GM23248 (cell line): ENCODE data around the gene KREMEN1. TPM values are rescaled to one million over a fixed set of nuclear protein-coding genes. Genes with fewer than 3 reads are reported as not detected.

Experiments
- DNase-seq: peaks from one replicate; pipeline ENCODE4 v3.0.0-alpha.2; 2015
- H2AFZ ChIP-seq: fragments of 200-600 bp; sonication (generic); 2 replicates; pipeline ENCODE4 v1.6.1; 2016; ENCODE audit warnings: antibody characterized with exemption
- H3F3A ChIP-seq: fragments of 200-600 bp; sonication (generic); 2 replicates; pipeline ENCODE4 v1.6.1; 2016; ENCODE audit warnings: mild to moderate bottlenecking, antibody characterized with exemption, mixed run types; ENCODE audit not compliant: insufficient read depth
- H3K27ac ChIP-seq: fragments of 200-600 bp; sonication (generic); 2 replicates; pipeline ENCODE4 v1.5.1; 2016; ENCODE audit warnings: mild to moderate bottlenecking
- H3K27me3 ChIP-seq: fragments of 200-600 bp; sonication (generic); replicated peaks from 2 replicates; pipeline ENCODE4 v1.6.1; 2016; ENCODE audit warnings: mild to moderate bottlenecking; ENCODE audit not compliant: insufficient read depth
- H3K36me3 ChIP-seq: fragments of 200-600 bp; sonication (generic); 2 replicates; pipeline ENCODE4 v1.6.1; 2016; ENCODE audit warnings: low read depth, mild to moderate bottlenecking
- H3K4me1 ChIP-seq: fragments of 200-600 bp; sonication (generic); 2 replicates; pipeline ENCODE4 v1.6.1; 2016; ENCODE audit warnings: mild to moderate bottlenecking; ENCODE audit not compliant: insufficient read depth
- H3K4me2 ChIP-seq: fragments of 200-600 bp; sonication (generic); one replicate; pipeline ENCODE4 v1.6.1; 2016; ENCODE audit warnings: mild to moderate bottlenecking; ENCODE audit not compliant: unreplicated experiment
- H3K4me3 ChIP-seq: fragments of 200-600 bp; sonication (generic); 2 replicates; pipeline ENCODE4 v1.5.1; 2016; ENCODE audit warnings: mild to moderate bottlenecking
- H3K79me2 ChIP-seq: fragments of 200-600 bp; sonication (generic); 2 replicates; pipeline ENCODE4 v1.6.1; 2016; ENCODE audit warnings: mild to moderate bottlenecking; ENCODE audit not compliant: insufficient read depth
- H3K9ac ChIP-seq: fragments of 200-600 bp; sonication (generic); 2 replicates; pipeline ENCODE4 v1.6.1; 2016; ENCODE audit warnings: mild to moderate bottlenecking
- H3K9me2 ChIP-seq: fragments of 200-600 bp; sonication (generic); 2 replicates; pipeline ENCODE4 v1.6.1; 2016; ENCODE audit warnings: mixed run types, mild to moderate bottlenecking, moderate library complexity; ENCODE audit not compliant: insufficient read depth
- H3K9me3 ChIP-seq: fragments of 200-600 bp; sonication (generic); one replicate; pipeline ENCODE4 v1.6.1; 2017; ENCODE audit warnings: low read depth
- H4K20me1 ChIP-seq: fragments of 200-600 bp; sonication (generic); 2 replicates; pipeline ENCODE4 v1.6.0; 2016; ENCODE audit not compliant: insufficient read depth
- EZH2 ChIP-seq: fragments of 200-600 bp; sonication (generic); IDR thresholded peaks from 2 replicates; pipeline ENCODE4 v1.6.1; 2018; ENCODE audit warnings: antibody characterized with exemption, mild to moderate bottlenecking; ENCODE audit not compliant: insufficient read depth, poor library complexity, severe bottlenecking
- EZH2phosphoT487 ChIP-seq: fragments of 200-600 bp; sonication (generic); IDR thresholded peaks from 2 replicates; pipeline ENCODE4 v1.6.1; 2018; ENCODE audit warnings: antibody characterized with exemption, moderate library complexity, mild to moderate bottlenecking, low read depth; ENCODE audit not compliant: insufficient read depth
- WGBS, 2 experiments: methylation state at CpG; one replicate each; pipeline ENCODE4 v1.1.6; 2015 to 2017; ENCODE audit warnings: low lambda C conversion rate in 2 of 2, low coverage in 1 of 2; ENCODE audit errors: missing lambda C conversion rate in 2 of 2; 5-methylcytosine and 5-hydroxymethylcytosine counted together
- in situ Hi-C: fragments of 300-500 bp; cut with MboI; formaldehyde crosslinking; loops from 2 replicates; pipeline ENCODE4 v1.15.0; 2020
- polyA plus RNA-seq: library from polyadenylated mRNA; unstranded; fragments of >200 nt; fragmentation: Nextera tagmentation; extraction: Ambion mirVana; gene quantifications from 2 replicates; pipeline ENCODE4 v1.2.1, GENCODE V29; 2016
- total RNA-seq: library from RNA; depleted of rRNA; stranded (reverse); fragments of >200 nt; shearing (Covaris generic); gene quantifications from 2 replicates; pipeline ENCODE4 v1.2.3, GENCODE V29; 2014

Gene KREMEN1
- total and polyA plus RNA-seq, 2 experiments from 2014 or later: 4.3 to 4.4 TPM

GRCh38 chr22:29194184-29194583, 121.3 kb downstream of the KREMEN1 start:
- Histone ChIP-seq H4K20me1 (no peaks in the 10 kb centered on the region), H3K27ac (no peak overlapping the region), H3K79me2 (no peaks in the 10 kb centered on the region), H3K4me2 (no peak overlapping the region), H3K27me3 (peaks cover 26% of the 10 kb centered on the region), H3K9me3 (no peaks in the 10 kb centered on the region), H3F3A (no peaks in the 10 kb centered on the region), H3K9ac (no peak overlapping the region), H3K4me1 (no peaks in the 10 kb centered on the region), H3K36me3 (no peaks in the 10 kb centered on the region), H3K4me3 (no peak overlapping the region), H2AFZ (no peak overlapping the region), H3K9me2 (no peaks in the 10 kb centered on the region)
- no peak for DNase-seq
- TF ChIP-seq EZH2phosphoT487: no peak
- no peak for TF ChIP-seq EZH2
- WGBS, 2 experiments: 25 to 60% methylated on average over 1 to 2 of the region's 2 CpGs
- in situ Hi-C loops: no loop called here

GRCh38 chr22:29195118-29195963, 122.5 kb downstream of the KREMEN1 start:
- no peak overlapping the region for H3K27ac ChIP-seq
- no peak overlapping the region for H3K4me3 ChIP-seq
- no peak for DNase-seq
- no peaks in the 10 kb centered on the region for H3K79me2 ChIP-seq
- H3K9me3 ChIP-seq: no peaks in the 10 kb centered on the region
- no peak overlapping the region for H3K4me2 ChIP-seq
- no peaks in the 10 kb centered on the region for H4K20me1 ChIP-seq
- H3K9ac ChIP-seq: no peak overlapping the region
- no peaks in the 10 kb centered on the region for H3F3A ChIP-seq
- TF ChIP-seq EZH2phosphoT487: no peak
- TF ChIP-seq EZH2: no peak
- H3K27me3 ChIP-seq: peaks cover 19% of the 10 kb centered on the region
- no peaks in the 10 kb centered on the region for H3K9me2 ChIP-seq
- in situ Hi-C loops: no loop called here
- WGBS, 2 experiments: 50 to 57% methylated on average over 8 of the region's 8 CpGs
- no peaks in the 10 kb centered on the region for H3K36me3 ChIP-seq
- no peak overlapping the region for H2AFZ ChIP-seq
- no peaks in the 10 kb centered on the region for H3K4me1 ChIP-seq

DNA sequence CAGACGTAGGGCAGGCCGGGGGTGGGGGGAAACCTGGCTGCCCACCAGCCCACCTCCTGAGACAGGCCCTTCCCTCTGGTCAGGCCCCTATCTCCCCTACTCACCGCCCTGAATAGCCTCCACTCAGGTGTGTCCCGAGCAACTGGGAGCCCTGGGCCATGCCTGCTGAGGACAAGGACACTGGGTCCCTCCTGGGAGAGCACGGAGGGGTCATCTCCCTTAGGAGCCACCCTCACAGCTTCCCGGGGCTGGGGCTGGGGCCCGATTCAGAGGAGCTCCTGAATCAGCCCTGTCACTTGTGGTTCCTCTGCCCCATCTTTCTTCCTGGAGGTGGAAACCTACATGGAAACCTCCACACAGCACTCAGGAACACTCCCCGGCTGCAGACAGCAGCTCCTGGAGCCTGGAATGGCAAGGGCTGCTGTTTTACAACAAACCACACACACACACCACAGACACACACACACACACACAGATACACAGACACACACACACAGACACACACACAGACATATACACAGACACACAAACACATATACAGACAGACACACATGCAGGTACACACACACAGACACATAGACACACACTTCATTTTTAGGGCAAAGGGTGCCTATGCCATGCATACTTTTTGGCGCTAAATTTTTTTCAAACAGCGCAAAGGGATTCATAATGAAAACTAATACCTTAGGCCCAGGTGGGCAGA, 123.3 kb downstream of the KREMEN1 start:
- Histone ChIP-seq H3K27ac (no peak overlapping the region), H3K9me2 (no peaks in the 10 kb centered on the region), H3K4me2 (no peak overlapping the region), H3K9me3 (no peaks in the 10 kb centered on the region), H4K20me1 (no peaks in the 10 kb centered on the region), H3K36me3 (no peaks in the 10 kb centered on the region), H3K9ac (no peak overlapping the region), H2AFZ (no peak overlapping the region), H3K4me1 (no peaks in the 10 kb centered on the region), H3K79me2 (no peaks in the 10 kb centered on the region), H3K4me3 (no peak overlapping the region), H3F3A (no peaks in the 10 kb centered on the region), H3K27me3 (peaks cover 21% of the 10 kb centered on the region)
- no peak for DNase-seq
- TF ChIP-seq EZH2: no peak
- TF ChIP-seq EZH2phosphoT487: no peak
- 74 to 78% methylated on average over 10 of the region's 10 CpGs for WGBS, 2 experiments
- in situ Hi-C loops: no loop called here

DNA sequence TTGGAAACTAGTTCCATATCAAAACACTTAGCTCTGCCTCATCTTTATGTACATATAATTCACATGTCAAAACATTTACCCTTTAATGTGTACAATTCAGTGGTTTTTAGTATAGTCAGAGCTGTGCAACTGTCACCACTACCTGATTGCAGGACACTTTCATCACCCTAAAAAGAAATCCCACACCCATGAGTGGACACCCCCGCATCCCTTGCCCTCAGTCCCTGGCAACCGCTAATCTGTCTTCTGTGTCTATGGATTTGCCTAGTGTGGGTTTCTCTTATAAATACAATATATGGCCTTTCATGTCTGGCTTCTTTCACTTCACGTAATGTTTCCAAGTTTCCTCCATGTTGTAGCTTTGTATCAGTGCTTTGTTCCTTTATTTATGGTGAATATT, 124.3 kb downstream of the KREMEN1 start:
- no peak overlapping the region for H3K9ac ChIP-seq
- no peaks in the 10 kb centered on the region for H3K9me3 ChIP-seq
- no peaks in the 10 kb centered on the region for H3K36me3 ChIP-seq
- DNase-seq: no peak
- peaks cover 19% of the 10 kb centered on the region for H3K27me3 ChIP-seq
- TF ChIP-seq EZH2phosphoT487 (no peak), EZH2 (no peak)
- no peaks in the 10 kb centered on the region for H3K9me2 ChIP-seq
- no peaks in the 10 kb centered on the region for H3K4me1 ChIP-seq
- H2AFZ ChIP-seq: no peak overlapping the region
- H3K79me2 ChIP-seq: no peaks in the 10 kb centered on the region
- H4K20me1 ChIP-seq: no peaks in the 10 kb centered on the region
- H3K4me2 ChIP-seq: no peak overlapping the region
- no peak overlapping the region for H3K4me3 ChIP-seq
- in situ Hi-C loops: no loop called here
- WGBS, 2 experiments: 86 to 91% methylated on average over 3 of the region's 3 CpGs
- H3F3A ChIP-seq: no peaks in the 10 kb centered on the region
- no peak overlapping the region for H3K27ac ChIP-seq
